ENCODE results near the gene KRTAP5-5. TPM values are rescaled to one million over a fixed set of nuclear protein-coding genes. Genes with fewer than 3 reads are reported as not detected.
A peak's percentile ranks its signal among the peaks of the same experiment; 100 is the strongest.
"Not testable (repeated sequence)": the region's sequence is repeated elsewhere in the genome, so short reads cannot be mapped to it uniquely, and the experiment has no call there.

The KRTAP5-5 gene
- total RNA-seq, 1 donor from 2014 or later = not detected

GRCh38 chr11:1643146-1643690 lies 13.6 kb downstream of the KRTAP5-5 start:
- Histone ChIP-seq H3K27me3 (ENCODE audit: low read depth) (peaks cover 28% of the 10 kb centered on the region), H3K9me3 (no peaks in the 10 kb centered on the region), H3K36me3 (no peaks in the 10 kb centered on the region), H3K4me1 (peaks cover 11% of the 10 kb centered on the region), H3K4me3 (no peak overlapping the region), H3K27ac (no peak overlapping the region)
- TF ChIP-seq CTCF (IDR thresholded peaks at IDR 0.05) = no peak
- no peak for DNase-seq
- intact Hi-C loops (cut with DNase I) = no loop called here
- ATAC-seq = peak in 1 of 2 donors; percentile 7

- no peak for TF ChIP-seq CTCF (IDR thresholded peaks at IDR 0.05)
- intact Hi-C loops (cut with DNase I) = no loop called here
- ATAC-seq (peak in 1 of 2 donors; percentile 29), DNase-seq (no peak)
- H3K27me3 ChIP-seq (ENCODE audit: low read depth) = peaks cover 23% of the 10 kb centered on the region
- H3K4me1 ChIP-seq = peaks cover 6% of the 10 kb centered on the region
- no peak overlapping the region for H3K27ac ChIP-seq
- no peaks in the 10 kb centered on the region for H3K9me3 ChIP-seq
- no peaks in the 10 kb centered on the region for H3K36me3 ChIP-seq
- H3K4me3 ChIP-seq = no peak overlapping the region
Observed at GRCh38 chr11:1644601-1645356, 15.2 kb downstream of the KRTAP5-5 start.

- Histone ChIP-seq H3K4me3 (no peak overlapping the region), H3K9me3 (no peaks in the 10 kb centered on the region), H3K36me3 (no peaks in the 10 kb centered on the region), H3K27ac (no peak overlapping the region), H3K27me3 (ENCODE audit: low read depth) (peaks cover 19% of the 10 kb centered on the region), H3K4me1 (no peaks in the 10 kb centered on the region)
- DNase-seq (no peak), ATAC-seq (no peak)
- intact Hi-C loops (cut with DNase I) = no loop called here
- TF ChIP-seq CTCF (IDR thresholded peaks at IDR 0.05) = no peak
Observed at GRCh38 chr11:1645357-1645821, 15.8 kb downstream of the KRTAP5-5 start.

GRCh38 chr11:1646540-1646939 lies 17.0 kb downstream of the KRTAP5-5 start:
- H3K27ac ChIP-seq; DNase-seq; H3K4me3 ChIP-seq; H3K36me3 ChIP-seq; intact Hi-C loops (cut with DNase I); ATAC-seq; H3K4me1 ChIP-seq; H3K9me3 ChIP-seq: not testable (repeated sequence)
- H3K27me3 ChIP-seq (ENCODE audit: low read depth) = peaks cover 11% of the 10 kb centered on the region

GRCh38 chr11:1647901-1648652 lies 18.5 kb downstream of the KRTAP5-5 start:
- H3K27me3 ChIP-seq (ENCODE audit: low read depth) = peaks cover 10% of the 10 kb centered on the region
- no peaks in the 10 kb centered on the region for H3K9me3 ChIP-seq
- ATAC-seq = no peak
- intact Hi-C loops (cut with DNase I) = no loop called here
- TF ChIP-seq CTCF (IDR thresholded peaks at IDR 0.05) = no peak
- DNase-seq = no peak
- H3K4me1 ChIP-seq = peaks cover 6% of the 10 kb centered on the region
- no peak overlapping the region for H3K4me3 ChIP-seq
- no peak overlapping the region for H3K27ac ChIP-seq
- no peaks in the 10 kb centered on the region for H3K36me3 ChIP-seq
